HG03460 (cell line): ENCODE data around the gene SMIM24.
"Not testable (repeated sequence)": the region's sequence is repeated elsewhere in the genome, so short reads cannot be mapped to it uniquely, and the experiment has no call there.

Source experiments
- ATAC-seq: cut with Tn5 transposase; IDR thresholded peaks from one replicate; pipeline ENCODE4 v1.9.1; 2021; ENCODE audit not compliant: unreplicated experiment

Gene SMIM24

DNA sequence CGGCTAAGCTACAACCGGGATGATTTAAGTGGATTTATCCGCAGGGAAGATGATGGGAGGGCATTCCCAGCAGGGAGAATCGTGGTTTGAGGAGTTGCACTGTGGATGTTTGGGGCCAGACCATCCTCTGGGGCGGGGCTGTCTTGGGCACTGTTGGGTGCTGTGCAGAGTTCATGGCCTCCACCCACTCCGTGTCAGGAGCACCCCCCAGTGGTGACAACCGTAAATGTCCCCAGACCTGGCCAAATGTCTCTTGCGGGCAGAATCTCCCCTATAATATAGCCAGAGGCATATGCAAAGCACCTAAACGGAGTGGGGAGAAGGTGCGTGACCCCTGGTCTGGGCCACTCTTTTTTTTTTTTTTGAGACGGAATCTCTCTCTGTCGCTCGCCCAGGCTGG, 40.2 kb downstream of the SMIM24 start:
- no peak for ATAC-seq

- ATAC-seq: peak; percentile 85
Observed at GRCh38 chr19:3434630-3435553, 45.4 kb downstream of the SMIM24 start.

DNA sequence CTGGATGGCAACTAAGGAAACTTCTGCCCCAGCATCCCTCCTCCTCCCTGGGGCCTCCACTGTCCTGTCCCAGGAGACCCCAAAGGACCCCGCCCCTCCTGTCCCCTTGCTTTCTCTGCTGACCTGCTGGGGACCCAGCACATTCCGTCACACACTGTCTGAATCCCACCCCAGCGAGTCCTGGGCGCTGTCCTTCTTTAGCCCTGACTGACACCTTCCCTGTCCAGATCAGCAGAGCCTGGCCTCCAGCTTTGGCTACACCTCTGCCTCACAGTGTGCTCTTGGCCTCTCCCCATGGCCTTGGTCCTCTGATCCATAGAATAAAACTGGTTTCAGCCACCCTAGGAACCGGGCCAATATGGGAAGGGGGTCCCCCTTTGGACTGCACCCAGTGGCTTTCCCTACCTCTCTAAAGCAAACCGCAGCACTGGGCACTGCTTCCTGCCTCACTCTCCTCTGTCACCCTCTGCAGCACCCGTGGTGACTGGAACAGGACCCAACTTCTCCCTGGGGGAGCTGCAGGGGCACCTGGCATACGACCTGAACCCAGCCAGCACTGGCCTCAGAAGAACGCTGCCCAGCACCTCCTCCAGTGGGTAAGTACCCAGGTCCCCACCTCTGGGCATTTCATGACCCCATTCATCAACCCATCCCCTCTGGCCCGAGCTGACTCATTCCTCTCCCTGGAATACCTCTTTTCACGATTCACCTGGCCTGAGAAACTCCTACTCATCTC, 46.4 kb downstream of the SMIM24 start:
- ATAC-seq: no peak

DNA sequence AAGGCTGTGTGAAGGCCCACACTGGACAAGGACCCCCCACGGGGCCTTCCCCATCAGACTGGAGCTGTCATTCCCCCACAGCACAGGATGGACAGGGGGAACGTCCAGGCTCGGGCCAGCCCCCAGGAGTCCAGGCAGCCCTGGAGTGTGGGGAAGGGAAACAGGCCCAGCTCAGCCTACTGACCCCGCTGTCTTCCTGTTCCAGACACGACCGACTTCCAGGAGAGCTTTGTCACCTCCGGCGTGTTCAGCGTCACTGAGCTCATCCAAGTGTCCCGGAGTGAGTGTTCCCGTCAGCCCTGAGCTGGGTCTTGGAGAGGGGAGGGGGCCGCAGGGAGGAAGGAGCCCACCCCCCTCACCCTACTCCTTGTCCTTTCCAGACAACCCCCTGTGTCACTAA, 47.0 kb downstream of the SMIM24 start:
- ATAC-seq: no peak

- no peak for ATAC-seq
Observed at GRCh38 chr19:3431760-3432397, 48.4 kb downstream of the SMIM24 start.

DNA sequence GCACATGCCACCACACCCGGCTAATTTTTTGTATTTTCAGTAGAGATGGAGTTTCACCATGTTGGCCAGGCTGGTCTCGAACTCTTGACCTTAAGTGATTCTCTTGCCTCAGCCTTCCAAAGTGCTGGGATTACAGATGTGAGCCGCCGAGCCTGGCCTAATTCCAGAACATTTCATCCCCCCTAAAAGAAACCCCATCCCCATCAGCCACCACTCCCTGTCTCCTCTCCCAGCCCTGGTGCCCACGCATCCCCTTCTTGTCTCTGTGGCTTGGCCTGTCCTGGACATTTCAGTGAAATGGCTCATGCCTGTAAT, 50.0 kb downstream of the SMIM24 start:
- not testable (repeated sequence) for ATAC-seq

GRCh38 chr19:3426433-3426832, 53.9 kb downstream of the SMIM24 start:
- no peak for ATAC-seq
